Sigmoid colon (tissue), 7 donors: ENCODE data around the gene WDR87. TPM values are rescaled to one million over a fixed set of nuclear protein-coding genes. Genes with fewer than 3 reads are reported as not detected.

Experiments used
- DNase-seq: peaks from one replicate; pipeline ENCODE4 v3.0.0-alpha.2; 2019
- H3K27ac ChIP-seq, 4 donors: fragments of 200-600 bp; sonication (generic); one replicate each; pipeline ENCODE4 v1.5.1; 2016 to 2019; ENCODE audit warnings: mild to moderate bottlenecking in 1 of 4
- H3K27me3 ChIP-seq, 3 donors: fragments of 200-600 bp; sonication (generic); one replicate each; pipeline ENCODE4 v1.5.1; 2019; ENCODE audit warnings: mild to moderate bottlenecking in 1 of 3
- H3K36me3 ChIP-seq, 4 donors: fragments of 200-600 bp; sonication (generic); one replicate each; pipeline ENCODE4 v1.5.1; 2016 to 2019
- H3K4me1 ChIP-seq, 4 donors: fragments of 200-600 bp; sonication (generic); one replicate each; pipeline ENCODE4 v1.5.1; 2017 to 2019
- H3K4me3 ChIP-seq, 4 donors: fragments of 200-600 bp; sonication (generic); one replicate each; pipeline ENCODE4 v1.5.1; 2017 to 2019; ENCODE audit warnings: mild to moderate bottlenecking in 2 of 4, moderate library complexity in 1 of 4
- H3K9me3 ChIP-seq, 4 donors: fragments of 200-600 bp in 3 of 4; sonication (generic) in 3 of 4; one replicate each; pipeline versions ENCODE4 v1.5.1 to v1.6.1; 2013 to 2019
- EP300 ChIP-seq, 4 donors: sonication (generic); formaldehyde crosslinking; IDR thresholded peaks; one replicate each; pipeline ENCODE4 v1.6.1; 2017; ENCODE audit warnings: antibody characterized with exemption in 4 of 4
- POLR2A ChIP-seq, 2 donors: fragments of 450-650 bp; IDR thresholded peaks; one replicate each; pipeline ENCODE4 v1.6.1; 2016; ENCODE audit warnings: antibody characterized with exemption in 2 of 2, mild to moderate bottlenecking in 2 of 2, moderate library complexity in 2 of 2
- POLR2AphosphoS5 ChIP-seq, 4 donors: sonication (generic); formaldehyde crosslinking; IDR thresholded peaks; one replicate each; pipeline ENCODE4 v1.6.1; 2017; ENCODE audit warnings: antibody characterized with exemption in 4 of 4
- WGBS, 2 donors: extraction: QIAGEN DNeasy Blood & Tissue Kit; methylation state at CpG; one replicate each; pipeline ENCODE4 v1.1.7; 2013; 5-methylcytosine and 5-hydroxymethylcytosine counted together
- intact Hi-C: fragments of 100-400 bp; cut with DNase I; formaldehyde crosslinking; loops from one replicate; pipeline ENCODE4 v1.15.1; 2023
- polyA plus RNA-seq, 3 donors: library from polyadenylated mRNA; stranded (reverse); fragments of 200-250 nt; gene quantifications; one replicate each; pipeline ENCODE4 v1.2.3, GENCODE V29; 2013
- total RNA-seq, 4 donors: library from RNA; depleted of rRNA; stranded (reverse); fragments of >200 nt; gene quantifications; one replicate each; pipeline ENCODE4 v1.1.0, GENCODE V29; 2016
- TF ChIP-seq, protein P1 (sequence below), 4 experiments: fragments of 450-650 bp in 3 of 4; fragments of 200-600 bp in 1 of 4; IDR thresholded peaks; one replicate each; pipeline ENCODE4 v1.5.1; 2016 to 2019; ENCODE audit warnings: antibody characterized with exemption in 4 of 4, mild to moderate bottlenecking in 3 of 4, moderate library complexity in 2 of 4
- donor health status: healthy with polysubstance abuse.
- donor health status: Bipolar disorder and iron deficiency.
- donor health status: healthy.

WDR87 gene
- total and polyA plus RNA-seq, 7 donors = not detected

DNA sequence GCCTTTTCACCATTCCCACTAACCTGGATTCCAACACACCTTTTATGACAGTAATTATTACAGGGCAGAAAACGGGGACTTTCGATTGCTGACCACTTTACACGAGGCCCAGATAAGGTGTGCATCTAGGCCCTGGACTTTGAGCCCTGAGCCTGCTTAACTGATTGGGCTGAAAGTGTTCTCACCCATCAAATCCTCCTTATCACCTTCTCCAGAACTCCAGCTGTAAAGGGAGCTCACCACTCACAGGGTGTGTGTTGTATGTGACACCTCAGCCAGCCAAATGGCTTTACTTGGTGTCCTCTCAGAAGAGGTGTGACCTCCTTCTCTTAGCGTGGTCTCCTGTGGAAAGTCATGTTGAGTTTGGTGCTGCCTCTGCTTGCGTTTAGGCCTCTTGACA is 37.1 kb upstream of the WDR87 start:
- no peak overlapping the region for H3K27ac ChIP-seq
- no peaks in the 10 kb centered on the region for H3K27me3 ChIP-seq
- 14 to 74% methylated on average over 5 of the region's 5 CpGs for WGBS, 2 donors
- no peak for DNase-seq
- no peak overlapping the region for H3K4me3 ChIP-seq
- H3K9me3 ChIP-seq = no peaks in the 10 kb centered on the region
- TF ChIP-seq, protein P1, sequence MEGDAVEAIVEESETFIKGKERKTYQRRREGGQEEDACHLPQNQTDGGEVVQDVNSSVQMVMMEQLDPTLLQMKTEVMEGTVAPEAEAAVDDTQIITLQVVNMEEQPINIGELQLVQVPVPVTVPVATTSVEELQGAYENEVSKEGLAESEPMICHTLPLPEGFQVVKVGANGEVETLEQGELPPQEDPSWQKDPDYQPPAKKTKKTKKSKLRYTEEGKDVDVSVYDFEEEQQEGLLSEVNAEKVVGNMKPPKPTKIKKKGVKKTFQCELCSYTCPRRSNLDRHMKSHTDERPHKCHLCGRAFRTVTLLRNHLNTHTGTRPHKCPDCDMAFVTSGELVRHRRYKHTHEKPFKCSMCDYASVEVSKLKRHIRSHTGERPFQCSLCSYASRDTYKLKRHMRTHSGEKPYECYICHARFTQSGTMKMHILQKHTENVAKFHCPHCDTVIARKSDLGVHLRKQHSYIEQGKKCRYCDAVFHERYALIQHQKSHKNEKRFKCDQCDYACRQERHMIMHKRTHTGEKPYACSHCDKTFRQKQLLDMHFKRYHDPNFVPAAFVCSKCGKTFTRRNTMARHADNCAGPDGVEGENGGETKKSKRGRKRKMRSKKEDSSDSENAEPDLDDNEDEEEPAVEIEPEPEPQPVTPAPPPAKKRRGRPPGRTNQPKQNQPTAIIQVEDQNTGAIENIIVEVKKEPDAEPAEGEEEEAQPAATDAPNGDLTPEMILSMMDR (IDR thresholded peaks at IDR 0.05) = no peak
- no peak for TF ChIP-seq POLR2AphosphoS5 (IDR thresholded peaks at IDR 0.05)
- TF ChIP-seq EP300 (IDR thresholded peaks at IDR 0.05) = no peak
- no peak for TF ChIP-seq POLR2A (IDR thresholded peaks at IDR 0.05)
- no peaks in the 10 kb centered on the region for H3K4me1 ChIP-seq
- intact Hi-C loops = no loop called here
- H3K36me3 ChIP-seq = no peaks in the 10 kb centered on the region

DNA sequence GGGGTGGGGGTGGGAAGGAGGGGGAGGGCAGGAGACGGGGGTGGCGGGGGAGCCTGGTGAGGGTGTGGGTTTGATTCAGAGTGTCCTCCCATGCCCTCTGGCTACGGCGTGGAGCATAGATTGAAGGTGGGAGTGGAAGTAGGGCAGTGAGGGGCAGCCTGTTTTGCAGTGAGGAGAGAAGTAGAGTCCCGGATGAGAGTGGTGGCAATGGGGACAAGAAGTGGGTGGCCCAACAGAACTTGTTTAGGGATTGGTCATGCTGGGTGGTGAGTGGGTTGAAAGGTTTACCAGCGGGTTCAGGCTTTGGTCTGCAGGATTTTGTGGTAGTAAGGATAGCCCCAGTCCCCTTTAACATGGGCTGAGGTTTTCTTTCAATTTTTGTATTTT is 36.1 kb upstream of the WDR87 start:
- intact Hi-C loops = no loop called here
- Histone ChIP-seq H3K4me3 (no peak overlapping the region), H3K27me3 (no peaks in the 10 kb centered on the region), H3K4me1 (no peaks in the 10 kb centered on the region), H3K27ac (no peak overlapping the region), H3K36me3 (no peaks in the 10 kb centered on the region), H3K9me3 (no peaks in the 10 kb centered on the region)
- DNase-seq = no peak
- TF ChIP-seq EP300 (IDR thresholded peaks at IDR 0.05) (no peak), POLR2AphosphoS5 (IDR thresholded peaks at IDR 0.05) (no peak), POLR2A (IDR thresholded peaks at IDR 0.05) (no peak)
- TF ChIP-seq, protein P1 (IDR thresholded peaks at IDR 0.05) = no peak
- WGBS, 2 donors = 43 to 80% methylated on average over 6 of the region's 6 CpGs

DNA sequence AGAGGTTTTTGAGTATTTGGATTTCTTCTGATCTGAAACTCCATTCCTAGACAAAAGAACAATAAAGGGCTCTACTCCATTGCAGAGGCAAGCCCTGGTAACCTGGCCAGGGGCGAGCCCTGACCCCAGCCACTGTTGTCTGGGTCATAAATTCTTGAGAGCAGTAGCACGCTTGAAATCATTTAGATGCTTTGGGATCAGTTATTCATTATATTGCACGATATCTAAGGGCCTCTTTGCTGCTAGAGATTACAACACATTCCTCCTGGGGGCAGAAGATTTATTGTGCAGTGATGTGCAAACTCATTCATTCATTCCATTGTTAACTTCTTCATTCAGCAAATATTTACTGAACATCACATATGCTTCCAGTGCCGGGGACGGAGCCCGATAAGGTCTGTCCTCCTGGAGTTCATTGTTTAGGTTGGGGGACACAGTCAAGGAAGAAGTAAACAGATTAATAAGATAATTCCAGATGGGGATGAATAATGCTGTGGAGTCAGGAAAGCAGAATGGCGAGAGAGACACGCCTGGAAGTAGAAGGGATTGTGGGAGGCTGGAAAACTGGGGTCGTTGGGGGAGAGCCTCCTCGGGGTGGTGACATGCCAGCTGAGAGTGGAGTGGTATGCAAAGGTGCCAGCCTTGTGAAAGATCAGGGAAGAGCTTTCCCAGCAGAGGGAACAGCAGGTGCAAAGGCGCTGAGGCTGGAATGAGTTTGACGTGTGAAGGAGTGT is 35.6 kb upstream of the WDR87 start:
- WGBS, 2 donors = 13 to 67% methylated on average over 12 of the region's 12 CpGs
- no peak overlapping the region for H3K4me3 ChIP-seq
- DNase-seq = no peak
- TF ChIP-seq POLR2A (IDR thresholded peaks at IDR 0.05) (no peak), EP300 (IDR thresholded peaks at IDR 0.05) (no peak), POLR2AphosphoS5 (IDR thresholded peaks at IDR 0.05) (no peak)
- TF ChIP-seq, protein P1 (IDR thresholded peaks at IDR 0.05) = no peak
- intact Hi-C loops = no loop called here
- no peaks in the 10 kb centered on the region for H3K9me3 ChIP-seq
- no peaks in the 10 kb centered on the region for H3K36me3 ChIP-seq
- no peak overlapping the region for H3K27ac ChIP-seq
- no peaks in the 10 kb centered on the region for H3K4me1 ChIP-seq
- H3K27me3 ChIP-seq = no peaks in the 10 kb centered on the region

DNA sequence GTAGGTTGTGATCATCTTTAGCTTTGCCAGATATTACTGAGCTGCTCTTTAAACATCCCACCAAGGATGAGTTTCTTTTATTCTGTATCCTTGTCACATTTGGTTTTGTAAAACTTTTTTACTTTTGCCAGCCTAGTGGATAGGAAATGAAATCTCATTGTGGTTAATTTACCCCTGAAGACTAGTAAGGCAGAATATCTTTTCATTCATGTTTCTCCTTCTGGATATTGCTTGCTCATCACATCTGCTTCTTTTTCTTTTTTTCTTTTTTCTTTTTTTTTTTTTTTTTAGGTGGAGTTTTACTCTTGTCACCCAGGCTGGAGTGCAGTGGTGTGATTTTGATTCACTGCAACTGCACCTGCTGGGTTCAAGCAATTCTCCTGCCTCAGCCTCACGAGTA is 32.0 kb upstream of the WDR87 start:
- no peak overlapping the region for H3K4me3 ChIP-seq
- H3K4me1 ChIP-seq = peaks cover 0 to 9% (median 0%) of the 10 kb centered on the region in 4 donors
- no peaks in the 10 kb centered on the region for H3K36me3 ChIP-seq
- no peak for DNase-seq
- no peak for TF ChIP-seq POLR2A (IDR thresholded peaks at IDR 0.05)
- TF ChIP-seq EP300 (IDR thresholded peaks at IDR 0.05) = no peak
- TF ChIP-seq, protein P1 (IDR thresholded peaks at IDR 0.05) = no peak
- no peak for TF ChIP-seq POLR2AphosphoS5 (IDR thresholded peaks at IDR 0.05)
- H3K9me3 ChIP-seq = peaks cover 0 to 6% (median 1%) of the 10 kb centered on the region in 4 donors
- 21 to 69% methylated on average over 1 of the region's 1 CpG for WGBS, 2 donors
- no peak overlapping the region for H3K27ac ChIP-seq
- H3K27me3 ChIP-seq = no peaks in the 10 kb centered on the region
- intact Hi-C loops = no loop called here

DNA sequence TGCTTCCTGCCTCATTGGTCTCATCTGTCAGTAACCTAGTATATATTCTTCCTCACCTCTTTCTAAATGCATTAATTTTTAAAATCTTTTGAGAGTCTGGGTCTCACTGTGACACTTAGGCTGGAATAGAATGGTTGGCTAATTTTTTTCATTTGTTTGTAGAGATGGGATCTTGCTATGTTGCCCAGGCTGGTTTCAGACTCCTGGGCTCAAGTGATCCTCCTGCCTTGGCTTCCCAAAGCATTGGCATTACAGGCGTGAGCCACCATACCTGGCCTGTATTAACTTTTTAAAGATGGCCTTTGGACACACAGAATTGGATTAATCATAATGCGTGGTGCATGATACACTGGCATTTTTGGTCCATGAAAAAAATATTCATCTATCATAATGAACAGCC is 30.5 kb upstream of the WDR87 start:
- peaks cover 0 to 13% (median 0%) of the 10 kb centered on the region in 4 donors for H3K4me1 ChIP-seq
- no peak overlapping the region for H3K27ac ChIP-seq
- 95 to 96% methylated on average over 2 of the region's 2 CpGs for WGBS, 2 donors
- H3K9me3 ChIP-seq = peaks cover 0 to 6% (median 1%) of the 10 kb centered on the region in 4 donors
- no peak overlapping the region for H3K4me3 ChIP-seq
- DNase-seq = no peak
- intact Hi-C loops = no loop called here
- no peaks in the 10 kb centered on the region for H3K36me3 ChIP-seq
- TF ChIP-seq EP300 (IDR thresholded peaks at IDR 0.05) (no peak), POLR2A (IDR thresholded peaks at IDR 0.05) (no peak), POLR2AphosphoS5 (IDR thresholded peaks at IDR 0.05) (no peak)
- TF ChIP-seq, protein P1 (IDR thresholded peaks at IDR 0.05) = no peak
- no peaks in the 10 kb centered on the region for H3K27me3 ChIP-seq
